Measurements from ENCODE around the gene KIAA0232.
"Not testable (repeated sequence)": the region's sequence is repeated elsewhere in the genome, so short reads cannot be mapped to it uniquely, and the experiment has no call there.

KIAA0232 gene

GRCh38 chr4:6754481-6755087 lies 27.9 kb upstream of the KIAA0232 start:
- in situ Hi-C loops (cut with MboI; ENCODE audit: low sequenced_read_pairs), result no loop called here

GRCh38 chr4:6755088-6755753 lies 27.3 kb upstream of the KIAA0232 start:
- in situ Hi-C loops (cut with MboI; ENCODE audit: low sequenced_read_pairs), result no loop called here

DNA sequence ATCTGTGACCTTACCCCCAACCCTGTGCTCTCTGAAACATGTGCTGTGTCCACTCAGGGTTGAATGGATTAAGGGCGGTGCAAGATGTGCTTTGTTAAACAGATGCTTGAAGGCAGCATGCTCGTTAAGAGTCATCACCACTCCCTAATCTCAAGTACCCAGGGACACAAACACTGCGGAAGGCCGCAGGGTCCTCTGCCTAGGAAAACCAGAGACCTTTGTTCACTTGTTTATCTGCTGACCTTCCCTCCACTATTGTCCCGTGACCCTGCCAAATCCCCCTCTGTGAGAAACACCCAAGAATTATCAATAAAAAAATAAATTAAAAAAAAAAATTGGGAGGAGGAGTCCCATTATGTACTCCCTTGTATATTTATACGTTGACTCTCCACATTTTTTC lies 26.2 kb upstream of the KIAA0232 start:
- in situ Hi-C loops (cut with MboI; ENCODE audit: low sequenced_read_pairs), result not testable (repeated sequence)

- in situ Hi-C loops (cut with MboI; ENCODE audit: low sequenced_read_pairs), result no loop called here
These were observed 23.8 kb upstream of the KIAA0232 start for GRCh38 chr4:6758728-6759127.

DNA sequence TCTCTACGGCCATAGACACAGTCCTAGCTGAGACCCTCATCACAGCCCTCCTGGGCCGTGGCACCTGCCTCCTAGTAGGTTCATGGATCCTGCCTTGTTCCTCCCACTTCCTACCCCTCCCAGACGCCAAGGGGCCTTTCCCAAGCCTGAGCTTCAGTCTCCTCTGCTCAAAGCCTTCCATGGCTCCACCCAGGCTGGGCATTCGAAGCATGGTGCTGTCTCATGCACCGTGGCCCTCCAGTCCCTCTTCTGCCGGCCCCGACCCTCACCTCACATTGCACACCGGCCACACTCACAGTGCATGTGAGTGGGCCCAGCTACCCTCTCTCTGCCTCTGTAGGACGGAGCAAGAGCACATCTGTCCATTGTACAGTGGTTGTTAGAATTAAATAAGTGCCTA lies 21.7 kb upstream of the KIAA0232 start:
- in situ Hi-C loops (cut with MboI; ENCODE audit: low sequenced_read_pairs), result no loop called here

GRCh38 chr4:6761649-6762615 lies 20.6 kb upstream of the KIAA0232 start:
- in situ Hi-C loops (cut with MboI; ENCODE audit: low sequenced_read_pairs), result no loop called here

- in situ Hi-C loops (cut with MboI; ENCODE audit: low sequenced_read_pairs), result no loop called here
These were observed 19.1 kb upstream of the KIAA0232 start for GRCh38 chr4:6763330-6763851.

DNA sequence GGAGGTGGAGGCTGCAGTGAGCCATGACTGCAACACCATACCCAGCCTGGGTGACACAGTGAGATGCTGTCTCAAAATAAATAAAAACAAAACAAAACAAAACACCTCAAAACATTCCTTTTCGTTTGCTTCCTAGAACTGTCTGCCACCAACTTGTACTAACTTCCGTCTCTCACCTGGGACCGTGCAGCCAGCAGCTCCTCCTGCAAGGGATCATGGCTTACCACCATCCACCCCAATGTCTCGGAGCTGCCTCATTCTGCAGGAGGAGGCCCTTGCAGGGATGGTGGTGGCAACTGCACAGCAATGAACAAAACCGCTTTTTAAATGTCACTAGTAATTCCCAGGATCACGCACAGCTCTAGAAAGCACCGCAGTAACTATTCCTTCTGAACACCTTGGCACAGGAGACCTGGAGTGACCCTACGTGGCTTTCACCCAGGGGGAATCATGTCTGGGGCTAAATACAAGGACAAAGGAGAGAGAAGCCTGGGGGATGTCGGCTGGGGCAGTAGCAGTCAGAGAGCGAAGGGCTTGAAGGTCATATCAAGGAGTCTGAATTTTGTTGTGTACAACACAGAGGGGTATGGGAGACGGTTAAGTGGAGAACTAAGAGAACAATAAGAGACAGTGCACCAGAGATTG lies 17.4 kb upstream of the KIAA0232 start:
- in situ Hi-C loops (cut with MboI; ENCODE audit: low sequenced_read_pairs), result no loop called here

DNA sequence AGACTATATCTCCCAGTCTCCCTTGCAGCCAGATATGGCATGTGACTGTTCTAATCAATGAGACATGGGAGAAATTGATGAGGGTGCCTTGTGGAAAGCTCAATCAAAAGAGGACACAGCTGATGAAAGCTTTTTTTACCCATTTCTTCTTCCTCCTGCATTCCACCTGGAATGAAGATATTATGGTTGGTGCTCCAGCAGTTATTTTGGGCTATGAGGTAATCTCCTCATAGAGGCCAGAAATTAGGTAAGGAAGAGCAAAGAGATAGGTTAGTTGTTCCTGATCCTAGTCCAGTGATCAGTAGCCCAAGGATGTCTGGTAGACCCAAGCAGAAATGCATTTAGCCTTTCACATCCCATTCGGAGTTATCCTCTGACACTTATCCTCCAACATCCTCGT lies 16.8 kb upstream of the KIAA0232 start:
- in situ Hi-C loops (cut with MboI; ENCODE audit: low sequenced_read_pairs), result no loop called here

- in situ Hi-C loops (cut with MboI; ENCODE audit: low sequenced_read_pairs), result no loop called here
These were observed 15.2 kb upstream of the KIAA0232 start for GRCh38 chr4:6767386-6767747.

DNA sequence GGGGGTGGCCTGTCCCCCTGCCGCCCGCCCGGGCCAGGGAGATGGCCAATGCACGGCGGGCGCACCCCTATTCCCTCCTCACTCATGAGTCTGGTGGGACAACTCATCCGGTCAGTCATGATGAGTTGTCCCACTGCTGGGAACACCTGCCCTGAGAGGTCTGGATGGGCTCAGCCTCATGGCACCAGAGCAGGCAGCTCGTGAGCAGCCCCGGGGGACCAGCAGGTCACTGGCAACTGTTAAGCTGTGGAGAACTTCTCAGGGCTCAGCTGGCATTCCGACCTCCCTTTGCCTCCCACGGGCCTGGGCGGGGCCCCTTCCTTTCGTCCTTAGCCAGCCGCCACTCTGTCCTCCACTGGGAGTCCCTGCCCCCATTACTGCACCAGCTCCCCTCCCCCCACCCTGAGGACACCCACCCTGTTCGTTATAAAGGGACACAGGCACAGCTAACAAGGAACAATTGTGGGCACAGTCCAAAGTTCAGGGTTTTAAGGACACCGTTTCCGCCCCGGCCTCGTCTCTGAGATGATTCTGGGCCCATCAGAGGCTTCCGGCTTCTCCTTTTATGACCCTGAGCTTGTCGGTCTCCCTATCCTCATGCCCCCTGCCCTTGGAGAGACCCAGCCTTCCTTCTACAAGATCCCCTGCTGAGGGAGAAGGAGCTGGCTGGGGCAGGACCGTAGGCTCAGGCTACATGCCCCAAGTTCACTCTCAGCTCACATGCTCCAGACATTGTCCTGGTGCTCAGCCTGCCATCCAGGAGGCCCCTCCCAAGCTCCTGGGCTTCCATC lies 14.6 kb upstream of the KIAA0232 start:
- in situ Hi-C loops (cut with MboI; ENCODE audit: low sequenced_read_pairs), result no loop called here

DNA sequence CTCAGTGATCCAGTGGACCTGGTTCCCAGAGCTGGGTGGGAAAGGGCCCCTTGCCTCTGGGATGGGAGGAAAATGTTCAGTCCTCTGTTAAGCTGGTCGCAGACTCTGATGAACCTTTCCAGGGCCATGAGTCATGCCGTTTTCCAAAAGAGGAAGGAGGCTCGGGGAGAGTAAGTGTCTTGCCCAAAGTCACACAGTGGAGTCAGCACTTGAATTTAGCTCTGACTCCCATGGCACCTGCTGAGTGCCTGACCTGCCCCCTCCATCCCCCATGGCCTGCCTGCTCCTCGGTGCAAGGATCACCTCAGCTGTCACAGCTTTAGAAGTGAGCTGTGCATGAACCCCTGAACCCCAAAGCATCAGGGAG lies 14.0 kb upstream of the KIAA0232 start:
- in situ Hi-C loops (cut with MboI; ENCODE audit: low sequenced_read_pairs), result no loop called here

DNA sequence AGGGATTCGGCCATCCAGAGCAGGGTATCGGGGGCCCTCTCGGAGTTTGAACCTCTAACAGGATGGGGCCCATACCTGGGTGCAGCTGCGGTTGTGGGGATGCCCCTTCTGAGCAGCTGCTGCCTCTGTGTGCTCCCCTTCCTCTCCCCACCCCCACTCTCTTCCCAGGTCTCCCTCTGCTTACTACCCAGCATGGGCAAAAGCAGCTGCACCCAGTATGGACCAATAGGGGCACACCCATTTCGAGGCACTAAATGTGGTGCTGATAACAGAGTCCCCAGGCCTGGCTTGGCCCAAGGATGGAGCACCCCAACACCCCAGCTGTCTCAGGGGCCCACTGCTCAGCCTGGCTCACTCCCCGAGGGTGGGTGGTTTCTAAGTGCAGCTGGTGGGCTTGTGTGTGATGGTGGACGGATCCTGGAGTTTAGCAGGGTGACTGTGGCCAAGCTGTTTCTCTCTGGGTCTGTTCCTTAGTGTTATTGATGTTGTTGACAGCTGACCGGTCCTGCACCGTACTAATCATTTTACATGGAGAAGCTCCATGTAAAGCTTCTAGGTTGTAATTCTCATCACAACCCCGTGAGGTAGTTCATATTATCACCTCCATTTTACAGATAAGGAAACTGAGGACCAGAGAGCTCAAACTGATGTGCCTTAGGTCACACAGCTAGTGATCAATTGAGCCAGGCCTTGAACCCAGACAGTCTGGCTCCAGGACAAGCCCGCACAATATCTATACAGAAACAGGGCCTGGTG lies 13.1 kb upstream of the KIAA0232 start:
- in situ Hi-C loops (cut with MboI; ENCODE audit: low sequenced_read_pairs), result no loop called here

- in situ Hi-C loops (cut with MboI; ENCODE audit: low sequenced_read_pairs), result no loop called here
These were observed 12.5 kb upstream of the KIAA0232 start for GRCh38 chr4:6769989-6770420.

DNA sequence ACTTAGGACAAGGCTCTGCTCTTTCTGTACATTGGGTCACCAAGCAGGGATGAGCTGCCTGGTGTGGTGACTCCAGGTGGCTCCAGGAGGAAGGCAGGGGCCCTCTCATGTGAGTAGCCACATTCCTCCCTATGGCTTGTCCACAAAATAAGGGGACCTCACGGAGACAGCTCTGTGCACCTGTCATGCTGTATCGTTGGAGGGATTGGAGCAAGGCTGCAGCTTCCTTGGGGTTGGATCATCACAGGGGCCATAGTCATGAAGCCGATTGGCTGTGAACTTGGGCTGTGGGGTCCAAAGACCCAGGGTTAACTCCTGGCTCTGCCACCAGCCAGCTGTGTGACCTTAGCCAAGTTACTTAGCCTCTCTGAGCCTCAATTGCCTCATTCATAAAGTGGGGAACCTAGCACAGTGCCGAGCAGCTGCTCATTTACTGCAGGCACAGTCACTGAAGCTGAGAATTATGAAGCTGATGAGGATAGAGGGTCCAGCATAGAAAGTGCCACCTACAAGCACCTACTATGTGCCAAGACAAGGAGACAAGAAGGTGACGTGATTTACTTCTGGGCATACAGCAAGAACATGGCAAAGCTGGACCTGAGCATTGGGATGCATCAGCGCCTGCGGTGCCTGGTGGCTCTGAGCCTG lies 11.8 kb upstream of the KIAA0232 start:
- in situ Hi-C loops (cut with MboI; ENCODE audit: low sequenced_read_pairs), result no loop called here

DNA sequence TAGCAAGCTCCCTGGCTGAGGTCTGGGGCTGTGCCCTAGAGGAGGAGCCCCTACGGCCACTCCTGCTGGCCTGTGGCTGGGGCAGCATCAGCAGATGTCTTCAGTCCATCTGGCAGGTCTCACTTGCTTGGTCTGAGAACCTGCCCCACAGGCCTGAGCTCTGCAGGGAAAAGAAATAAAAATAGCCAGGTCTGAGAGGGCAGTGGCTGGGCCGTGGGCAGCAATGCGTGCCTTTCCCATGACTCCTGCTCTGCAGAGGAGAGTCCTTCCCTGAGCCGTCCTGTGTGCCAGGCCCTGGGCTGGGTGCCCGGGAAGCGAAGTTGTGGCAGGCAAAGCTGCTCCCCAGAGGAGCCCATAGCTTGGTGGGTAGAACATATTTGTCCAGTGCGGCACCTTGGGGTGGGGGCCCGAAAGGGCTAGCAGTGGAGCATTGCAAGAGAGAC lies 11.3 kb upstream of the KIAA0232 start:
- in situ Hi-C loops (cut with MboI; ENCODE audit: low sequenced_read_pairs), result no loop called here

- in situ Hi-C loops (cut with MboI; ENCODE audit: low sequenced_read_pairs), result no loop called here
These were observed 10.2 kb upstream of the KIAA0232 start for GRCh38 chr4:6772223-6772928.

DNA sequence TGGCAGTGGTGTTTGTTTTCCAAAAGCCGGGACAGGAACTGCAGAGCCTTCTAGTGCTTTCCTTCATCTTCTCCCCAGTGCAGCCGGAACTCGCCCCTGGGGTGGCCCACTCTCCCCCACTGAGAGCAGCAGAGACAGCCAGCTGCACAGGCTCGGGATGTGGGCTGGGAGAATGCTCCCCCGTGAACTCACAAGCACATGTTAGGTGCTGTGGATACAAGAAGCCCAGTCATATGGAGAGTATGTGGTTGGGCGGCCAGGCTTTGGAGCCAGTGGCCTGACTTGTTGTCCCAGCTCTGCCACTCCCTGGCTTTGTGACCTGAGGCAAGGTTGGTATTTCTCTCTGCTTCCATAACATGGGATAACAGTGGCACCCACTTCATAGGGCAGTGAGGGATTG lies 9.4 kb upstream of the KIAA0232 start:
- in situ Hi-C loops (cut with MboI; ENCODE audit: low sequenced_read_pairs), result no loop called here
